ENCODE results near the gene KRT6C. TPM values are rescaled to one million over a fixed set of nuclear protein-coding genes. Genes with fewer than 3 reads are reported as not detected.

KRT6C gene
- not detected in 2 replicates for total RNA-seq

DNA sequence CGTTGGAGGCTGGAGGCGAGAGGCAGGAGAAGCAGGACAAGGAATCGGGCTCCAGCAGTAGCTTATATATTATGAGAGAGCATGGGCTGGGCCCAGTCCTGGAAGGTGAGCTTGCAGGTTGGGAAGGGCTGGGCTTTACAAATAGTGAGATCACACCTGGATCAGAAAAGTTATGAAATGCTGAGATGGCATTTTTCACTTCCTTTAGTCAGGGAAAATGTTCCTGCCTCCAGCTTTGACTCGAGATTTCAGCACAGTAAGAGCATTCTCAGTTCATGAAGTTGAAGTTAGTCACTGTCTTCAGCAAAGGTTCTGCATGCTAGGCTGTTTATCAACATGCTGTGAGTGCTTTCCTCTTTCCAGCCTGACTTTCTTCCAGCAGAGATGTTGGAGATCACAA, at the start of gene KRT6C:
Gene KRT6C, minus strand, starts transcription at position 38 of the 400 bp plus-strand sequence. CDS start 68 bp downstream, outside the sequence.

DNA sequence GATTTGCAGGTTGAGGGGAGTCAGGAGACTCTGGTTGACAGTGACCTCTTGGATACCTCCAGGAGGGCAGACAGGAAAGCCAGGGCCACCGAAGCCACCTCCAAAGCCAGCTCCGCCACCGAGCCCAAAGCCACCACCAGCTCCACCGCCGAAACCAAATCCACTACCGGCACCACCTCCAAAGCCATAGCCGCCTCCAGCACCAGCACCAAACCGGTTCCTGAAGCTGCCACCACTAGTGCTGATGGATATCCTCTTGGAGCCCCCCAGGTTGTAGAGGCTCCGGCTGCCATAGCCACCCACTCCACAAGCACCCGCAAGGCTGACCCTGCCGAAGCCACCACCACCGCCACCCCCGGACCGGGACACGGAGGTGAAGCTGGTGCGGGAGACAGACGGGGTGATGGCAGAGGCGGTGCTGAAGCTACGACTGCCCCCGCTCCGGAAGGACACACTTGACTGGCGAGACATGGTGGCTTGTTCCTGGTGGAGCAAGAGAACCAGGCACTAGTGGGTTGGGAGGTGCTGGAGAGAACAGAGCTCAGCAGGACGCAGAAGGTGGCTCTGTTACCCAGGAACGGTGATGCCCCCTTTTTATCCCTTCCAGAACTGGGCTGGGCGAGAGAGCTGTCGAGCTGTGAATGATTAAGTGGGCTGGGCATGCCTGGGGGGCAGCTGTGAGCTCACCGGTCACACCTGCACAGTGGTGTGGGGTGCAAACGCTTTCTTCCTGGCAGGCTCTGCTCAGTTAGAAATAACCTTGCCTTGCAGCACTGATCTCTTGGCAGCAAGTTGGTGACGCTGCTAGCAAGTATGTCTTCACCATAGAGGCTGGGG, 46.4 kb upstream of the KRT6C start, which contains the start of gene KRT5:
Gene KRT5, minus strand, starts transcription at position 569 of the 837 bp plus-strand sequence. Its CDS starts 98 bp downstream, at position 471.

DNA sequence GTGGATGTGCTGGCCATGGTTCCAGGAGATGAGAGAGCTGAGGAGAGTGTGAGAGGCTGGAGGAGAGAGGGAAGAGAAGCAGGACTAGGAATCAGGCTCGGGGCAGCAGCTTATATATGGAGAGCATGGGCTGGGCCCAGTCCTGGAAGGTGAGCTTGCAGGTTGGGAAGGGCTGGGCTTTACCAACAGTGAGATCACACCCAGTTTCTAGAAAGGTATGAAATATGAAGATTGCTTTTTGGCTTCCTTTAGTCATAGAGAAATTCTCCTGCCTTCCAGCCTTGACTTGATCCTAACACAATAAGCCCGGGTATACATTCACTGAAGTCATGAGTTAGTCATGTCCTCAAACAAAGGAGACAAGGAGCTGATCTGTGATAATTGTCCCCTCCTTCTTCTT, 19.6 kb upstream of the KRT6C start, which contains the start of gene KRT6A:
Gene KRT6A, minus strand, starts transcription at position 86 of the 400 bp plus-strand sequence. Its CDS starts 69 bp downstream, at position 17.

DNA sequence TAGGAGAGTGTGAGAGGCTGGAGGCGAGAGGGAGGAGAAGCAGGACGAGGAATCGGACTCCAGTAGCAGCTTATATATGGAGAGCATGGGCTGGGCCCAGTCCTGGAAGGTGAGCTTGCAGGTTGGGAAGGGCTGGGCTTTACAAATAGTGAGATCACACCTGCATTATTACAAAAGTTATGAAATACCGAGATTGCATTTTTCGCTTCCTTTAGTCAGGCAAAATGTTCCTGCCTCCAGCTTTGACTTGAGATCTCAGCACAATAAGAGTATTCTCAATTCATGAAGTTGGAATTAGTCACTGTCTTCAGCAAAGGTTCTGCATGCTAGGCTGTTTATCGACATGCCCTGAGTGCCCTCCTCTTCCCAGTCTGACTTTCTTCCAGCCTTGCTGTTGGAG, 21.5 kb downstream of the KRT6C start, which contains the start of gene KRT6B:
Gene KRT6B, minus strand, starts transcription at position 46 of the 400 bp plus-strand sequence. CDS start 68 bp downstream, outside the sequence.

DNA sequence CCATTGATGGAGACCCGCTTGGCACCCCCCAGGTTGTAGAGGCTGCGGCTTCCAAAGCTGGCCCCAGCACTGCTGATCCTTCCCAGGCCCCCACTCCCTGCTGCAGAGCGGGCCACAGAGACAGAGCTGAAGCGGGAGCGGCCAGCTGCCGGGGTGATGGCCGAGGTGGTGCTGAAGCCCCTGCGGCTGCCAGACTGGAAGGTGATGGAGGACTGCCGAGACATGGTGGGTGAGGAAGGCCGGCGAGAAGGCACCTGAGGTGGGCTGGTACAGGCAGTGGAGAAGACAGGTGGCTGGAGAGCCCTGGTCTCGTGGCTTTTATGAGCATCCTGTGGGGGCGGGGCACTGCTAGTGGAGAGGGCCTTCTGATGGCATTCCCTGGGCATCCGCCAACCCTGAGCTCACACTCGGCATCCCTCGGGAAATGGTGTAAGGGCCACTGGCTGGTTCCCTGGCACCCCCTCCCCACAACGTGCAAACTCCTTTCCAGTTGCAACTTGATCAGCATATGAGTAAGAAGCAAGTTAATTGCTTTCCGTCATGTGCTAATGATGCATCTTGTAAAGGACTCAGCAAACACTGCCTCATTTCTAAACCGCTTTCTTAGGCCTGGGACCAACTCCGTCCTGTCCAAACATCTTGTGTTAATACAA, 39.4 kb downstream of the KRT6C start, which contains the start of gene KRT75:
Gene KRT75, minus strand, starts transcription at position 291 of the 653 bp plus-strand sequence. Its CDS starts 67 bp downstream, at position 224.

Other genes with a start within 250 kb of the KRT6C start
- 7.8 and 8.7 TPM in 2 replicates for gene KRT7, start 240.6 kb downstream of the KRT6C start, total RNA-seq
- not detected in 2 replicates for gene KRT86, start 199.2 kb downstream of the KRT6C start, total RNA-seq
- 0.15 TPM in 1 of 2 replicates, not detected in the other for gene KRT81, start 182.3 kb downstream of the KRT6C start, total RNA-seq
- gene KRT83, start 152.4 kb downstream of the KRT6C start, total RNA-seq: not detected in 2 replicates
- not detected in 2 replicates for gene KRT85, start 106.3 kb downstream of the KRT6C start, total RNA-seq
- gene KRT84, start 88.2 kb downstream of the KRT6C start, total RNA-seq: not detected in 2 replicates
- gene KRT82, start 67.5 kb downstream of the KRT6C start, total RNA-seq: not detected in 2 replicates
- not detected in 2 replicates for gene KRT75, start 39.4 kb downstream of the KRT6C start, total RNA-seq
- not detected in 2 replicates for gene KRT6B, start 21.7 kb downstream of the KRT6C start, total RNA-seq
- gene KRT6A, start 19.5 kb upstream of the KRT6C start, total RNA-seq: under 0.01 TPM in 1 of 2 replicates, not detected in the other
- gene KRT5, start 46.6 kb upstream of the KRT6C start, total RNA-seq: 0.50 and 6.7 TPM in 2 replicates
- not detected in 2 replicates for gene KRT71, start 79.3 kb upstream of the KRT6C start, total RNA-seq
- not detected in 2 replicates for gene KRT74, start 100.0 kb upstream of the KRT6C start, total RNA-seq
- not detected in 2 replicates for gene KRT72, start 127.7 kb upstream of the KRT6C start, total RNA-seq
- not detected in 2 replicates for gene KRT73, start 144.8 kb upstream of the KRT6C start, total RNA-seq
- gene KRT2, start 178.4 kb upstream of the KRT6C start, total RNA-seq: not detected in 2 replicates
- not detected in 2 replicates for gene KRT1, start 206.6 kb upstream of the KRT6C start, total RNA-seq
- not detected in 2 replicates for gene KRT77, start 229.7 kb upstream of the KRT6C start, total RNA-seq